Pancreas (tissue), 10 donors: Measurements from ENCODE around the gene LYSMD3. TPM values are rescaled to one million over a fixed set of nuclear protein-coding genes. Genes with fewer than 3 reads are reported as not detected.

ENCODE experiments used
- ATAC-seq, 4 donors: fragments of 200-7000 bp; cut with Tn5 transposase; one replicate each; pipeline versions ENCODE4 v1.8.0 to v1.9.1; 2020; ENCODE audit warnings: mild to moderate bottlenecking in 4 of 4, moderate library complexity in 4 of 4
- DNase-seq, 6 donors: peaks; one replicate each; pipeline ENCODE4 v3.0.0-alpha.2; 2020
- FAIRE-seq: peaks from 2 replicates; lab custom pipeline; 2012; peaks lifted over from hg19 to GRCh38; lab: Jason Lieb, UNC
- H3K27ac ChIP-seq, 4 donors: fragments of 200-600 bp; sonication (generic); 1 replicate in 3 of 4; 2 replicates in 1 of 4; pipeline versions ENCODE4 v1.5.0 to v1.8.0; 2020
- H3K27me3 ChIP-seq, 4 donors: fragments of 200-600 bp; one replicate each; pipeline ENCODE4 v1.8.0; 2021
- H3K36me3 ChIP-seq, 3 donors: fragments of 200-600 bp; sonication (generic) in 1 of 3; one replicate each; pipeline versions ENCODE4 v1.5.0 to v1.8.0; 2020 to 2021
- H3K4me1 ChIP-seq, 3 donors: fragments of 200-600 bp; one replicate each; pipeline ENCODE4 v1.8.0; 2021
- H3K4me3 ChIP-seq, 4 donors: fragments of 200-600 bp; sonication (generic) in 2 of 4; one replicate each; pipeline versions ENCODE4 v1.5.0 to v1.8.0; 2020 to 2021
- H3K9me3 ChIP-seq, 4 donors: fragments of 200-600 bp; one replicate each; pipeline ENCODE4 v1.8.0; 2021
- CTCF ChIP-seq, 4 donors: fragments of 200-600 bp; sonication (generic) in 3 of 4; IDR thresholded peaks; one replicate each; pipeline versions ENCODE4 v1.5.0 to v1.8.0; 2021; ENCODE audit warnings: antibody characterized with exemption in 4 of 4
- whole genome bisulfite sequencing, 2 donors: extraction: QIAGEN DNeasy Blood & Tissue Kit; methylation state at CpG; one replicate each; pipeline ENCODE4 v1.1.7; 2013; 5-methylcytosine and 5-hydroxymethylcytosine counted together
- intact Hi-C, 3 donors: fragments of 100-400 bp; cut with DNase I; formaldehyde crosslinking; loops; one replicate each; pipeline versions ENCODE4 v1.11.1 to v1.14.2; 2022
- polyA plus RNA-seq, 2 donors: library from polyadenylated mRNA; stranded (reverse); fragments of 200-250 nt; gene quantifications; one replicate each; pipeline ENCODE4 v1.2.3, GENCODE V29; 2013
- total RNA-seq, 6 donors: library from RNA; stranded (reverse); fragmentation: NEBNext Ultra II Directional in 4 of 6; extraction: Animal tissue kit (Norgen Biotek cat#: 25700) in 4 of 6; gene quantifications; one replicate each; pipeline versions ENCODE4 v1.2.1 to v1.2.4, GENCODE V29; 2021 to 2023
- donor health status: healthy with polysubstance abuse.
- donor health status: DM: no; HTN: no; CAD: no; lungs with moderate emphysema.
- donor health status: DM: no; HTN: no; CAD: no.
- donor health status: control.
- donor health status: control.
- donor health status: Bipolar disorder and iron deficiency.
- donor health status: DM: yes; HTN: yes; CAD: no.
- donor health status: DM: no; HTN: no; CAD: no.
- donor health status: DM: no; HTN: no; CAD: no.
- donor health status: DM: yes; HTN: yes; CAD: no.

The LYSMD3 gene
- total and polyA plus RNA-seq, 8 donors, result 2.5 to 11.7 (median 7.2) TPM

- DNase-seq (no peak), ATAC-seq (no peak), FAIRE-seq (no peak)
- Histone ChIP-seq H3K9me3 (no peaks in the 10 kb centered on the region), H3K27ac (no peak overlapping the region), H3K4me1 (peaks cover 2 to 6% (median 3%) of the 10 kb centered on the region in 3 donors), H3K36me3 (no peaks in the 10 kb centered on the region), H3K27me3 (no peaks in the 10 kb centered on the region), H3K4me3 (no peak overlapping the region)
- intact Hi-C loops, result loop anchor here in 1 of 3 donors (10.0 kb wide), 1 partner anchor 47 kb away; the partner anchor contains the start of gene LYSMD3
- TF ChIP-seq CTCF (IDR thresholded peaks at IDR 0.05), result no peak
- WGBS, 2 donors, result 85 to 86% methylated on average over 8 of the region's 8 CpGs
These were observed 51.7 kb downstream of the LYSMD3 start for GRCh38 chr5:90477621-90478215.

- no peaks in the 10 kb centered on the region for H3K36me3 ChIP-seq
- no peak overlapping the region for H3K27ac ChIP-seq
- no peak overlapping the region for H3K4me3 ChIP-seq
- no peak for FAIRE-seq
- intact Hi-C loops, result loop anchor here in 1 of 3 donors (10.0 kb wide), 1 partner anchor 48 kb away; the partner anchor contains the start of gene LYSMD3
- WGBS, 2 donors, result 65 to 79% methylated on average over 2 of the region's 2 CpGs
- H3K9me3 ChIP-seq, result no peaks in the 10 kb centered on the region
- no peaks in the 10 kb centered on the region for H3K27me3 ChIP-seq
- peaks cover 7 to 12% (median 8%) of the 10 kb centered on the region in 3 donors for H3K4me1 ChIP-seq
- no peak for DNase-seq
- no peak for TF ChIP-seq CTCF (IDR thresholded peaks at IDR 0.05)
- no peak for ATAC-seq
These were observed 52.3 kb downstream of the LYSMD3 start for GRCh38 chr5:90477073-90477472.

- DNase-seq (no peak), FAIRE-seq (no peak), ATAC-seq (no peak)
- Histone ChIP-seq H3K27me3 (no peaks in the 10 kb centered on the region), H3K4me1 (peaks cover 11 to 14% (median 11%) of the 10 kb centered on the region in 3 donors), H3K9me3 (no peaks in the 10 kb centered on the region), H3K36me3 (no peaks in the 10 kb centered on the region), H3K27ac (no peak overlapping the region), H3K4me3 (no peak overlapping the region)
- intact Hi-C loops, result loop anchor here in 1 of 3 donors (10.0 kb wide), 1 partner anchor 48 kb away; the partner anchor contains the start of gene LYSMD3
- WGBS, 2 donors, result 85 to 87% methylated on average over 3 of the region's 3 CpGs
- no peak for TF ChIP-seq CTCF (IDR thresholded peaks at IDR 0.05)
These were observed 53.0 kb downstream of the LYSMD3 start for GRCh38 chr5:90476391-90476790.

GRCh38 chr5:90475436-90475980, 53.9 kb downstream of the LYSMD3 start:
- no peak for DNase-seq
- peak overlapping the region in 2 of 4 donors; percentile 88 to 94 for H3K4me3 ChIP-seq
- no peak for ATAC-seq
- peaks cover 11 to 14% (median 11%) of the 10 kb centered on the region in 3 donors for H3K4me1 ChIP-seq
- no peaks in the 10 kb centered on the region for H3K36me3 ChIP-seq
- WGBS, 2 donors, result 66 to 75% methylated on average over 17 of the region's 17 CpGs
- H3K27me3 ChIP-seq, result no peaks in the 10 kb centered on the region
- TF ChIP-seq CTCF (IDR thresholded peaks at IDR 0.05), result no peak
- intact Hi-C loops, result loop anchor here in 1 of 3 donors (10.0 kb wide), 1 partner anchor 49 kb away; the partner anchor contains the start of gene LYSMD3
- no peaks in the 10 kb centered on the region for H3K9me3 ChIP-seq
- no peak overlapping the region for H3K27ac ChIP-seq
- FAIRE-seq, result no peak
